ENCODE data around the gene CRAMP1.

GRCh38 chr16:1669698-1670097, 57.5 kb downstream of the CRAMP1 start:
- TF ChIP-seq CTCF (IDR thresholded peaks at IDR 0.05) (no peak), POLR2A (IDR thresholded peaks at IDR 0.05) (no peak)
